Tibial nerve (tissue), 4 donors: ENCODE results near the gene PRXL2A. TPM values are rescaled to one million over a fixed set of nuclear protein-coding genes. Genes with fewer than 3 reads are reported as not detected.

Experiments used
- DNase-seq, 2 donors: peaks; one replicate each; pipeline ENCODE4 v3.0.0-alpha.2; 2019; ENCODE audit warnings: low spot score in 2 of 2
- H3K27ac ChIP-seq, 4 donors: fragments of 200-600 bp; sonication (generic) in 3 of 4; one replicate each; pipeline ENCODE4 v1.5.1; 2017 to 2019; ENCODE audit warnings: mild to moderate bottlenecking in 1 of 4
- H3K27me3 ChIP-seq, 2 donors: fragments of 200-600 bp; sonication (generic) in 1 of 2; one replicate each; pipeline versions ENCODE4 v1.5.1 to v1.6.0; 2017 to 2019
- H3K36me3 ChIP-seq, 3 donors: fragments of 200-600 bp; sonication (generic); one replicate each; pipeline ENCODE4 v1.5.1; 2018 to 2019
- H3K4me1 ChIP-seq, 4 donors: fragments of 200-600 bp; sonication (generic) in 3 of 4; one replicate each; pipeline ENCODE4 v1.5.1; 2017 to 2019
- H3K4me3 ChIP-seq, 4 donors: fragments of 200-600 bp; sonication (generic) in 3 of 4; one replicate each; pipeline ENCODE4 v1.5.1; 2017 to 2019; ENCODE audit warnings: mild to moderate bottlenecking in 1 of 4, moderate library complexity in 1 of 4
- H3K9me3 ChIP-seq, 4 donors: fragments of 200-600 bp; sonication (generic) in 3 of 4; one replicate each; pipeline ENCODE4 v1.5.1; 2017 to 2019
- EP300 ChIP-seq, 2 donors: sonication (generic); formaldehyde crosslinking; IDR thresholded peaks; one replicate each; pipeline ENCODE4 v1.6.1; 2017; ENCODE audit warnings: antibody characterized with exemption in 2 of 2, mild to moderate bottlenecking in 1 of 2
- POLR2A ChIP-seq, 2 donors: fragments of 450-650 bp; IDR thresholded peaks; one replicate each; pipeline ENCODE4 v1.6.1; 2017; ENCODE audit warnings: antibody characterized with exemption in 2 of 2, mild to moderate bottlenecking in 2 of 2, moderate library complexity in 2 of 2
- WGBS, 2 donors: methylation state at CpG; one replicate each; pipeline ENCODE4 v1.1.5; 2018; 5-methylcytosine and 5-hydroxymethylcytosine counted together
- total RNA-seq, 4 donors: library from RNA; depleted of rRNA; stranded (reverse); fragments of >200 nt; gene quantifications; one replicate each; pipeline ENCODE4 v1.1.0, GENCODE V29; 2016
- TF ChIP-seq, protein P1 (sequence below), 5 experiments: fragments of 200-600 bp in 3 of 5; fragments of 450-650 bp in 2 of 5; sonication (generic) in 3 of 5; IDR thresholded peaks; one replicate each; pipeline ENCODE4 v1.5.1; 2016 to 2019; ENCODE audit warnings: antibody characterized with exemption in 5 of 5, mild to moderate bottlenecking in 3 of 5, moderate library complexity in 2 of 5

PRXL2A gene
- total RNA-seq, 4 donors from 2014 or later, result 94.5 to 176 (median 128) TPM

DNA sequence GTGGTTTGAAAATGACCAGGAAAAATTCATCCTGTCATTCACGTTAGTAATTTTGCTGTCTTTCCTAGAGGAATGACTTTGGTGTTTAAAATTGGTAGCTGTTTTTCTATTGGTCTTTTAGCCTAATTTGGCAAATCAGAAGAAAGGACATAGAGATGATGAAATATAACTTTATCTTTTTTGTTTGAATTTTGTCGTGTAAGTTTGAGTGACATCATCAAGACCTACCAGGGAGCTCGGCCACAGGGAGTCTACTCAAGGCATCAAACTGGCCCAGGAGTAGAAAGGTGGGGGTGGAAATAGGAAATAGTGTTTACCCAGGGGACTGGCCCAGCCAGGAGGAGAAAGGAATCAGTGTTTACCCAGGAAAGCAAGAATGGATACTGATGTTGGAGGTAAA, 24.8 kb downstream of the PRXL2A start:
- DNase-seq, result no peak
- Histone ChIP-seq H3K36me3 (peaks cover 0 to 54% (median 5%) of the 10 kb centered on the region in 3 donors), H3K27ac (no peak overlapping the region), H3K4me1 (no peaks in the 10 kb centered on the region), H3K9me3 (no peaks in the 10 kb centered on the region), H3K4me3 (no peak overlapping the region), H3K27me3 (no peaks in the 10 kb centered on the region)
- TF ChIP-seq POLR2A (IDR thresholded peaks at IDR 0.05), result no peak
- TF ChIP-seq, protein P1, sequence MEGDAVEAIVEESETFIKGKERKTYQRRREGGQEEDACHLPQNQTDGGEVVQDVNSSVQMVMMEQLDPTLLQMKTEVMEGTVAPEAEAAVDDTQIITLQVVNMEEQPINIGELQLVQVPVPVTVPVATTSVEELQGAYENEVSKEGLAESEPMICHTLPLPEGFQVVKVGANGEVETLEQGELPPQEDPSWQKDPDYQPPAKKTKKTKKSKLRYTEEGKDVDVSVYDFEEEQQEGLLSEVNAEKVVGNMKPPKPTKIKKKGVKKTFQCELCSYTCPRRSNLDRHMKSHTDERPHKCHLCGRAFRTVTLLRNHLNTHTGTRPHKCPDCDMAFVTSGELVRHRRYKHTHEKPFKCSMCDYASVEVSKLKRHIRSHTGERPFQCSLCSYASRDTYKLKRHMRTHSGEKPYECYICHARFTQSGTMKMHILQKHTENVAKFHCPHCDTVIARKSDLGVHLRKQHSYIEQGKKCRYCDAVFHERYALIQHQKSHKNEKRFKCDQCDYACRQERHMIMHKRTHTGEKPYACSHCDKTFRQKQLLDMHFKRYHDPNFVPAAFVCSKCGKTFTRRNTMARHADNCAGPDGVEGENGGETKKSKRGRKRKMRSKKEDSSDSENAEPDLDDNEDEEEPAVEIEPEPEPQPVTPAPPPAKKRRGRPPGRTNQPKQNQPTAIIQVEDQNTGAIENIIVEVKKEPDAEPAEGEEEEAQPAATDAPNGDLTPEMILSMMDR (IDR thresholded peaks at IDR 0.05), result no peak
- no peak for TF ChIP-seq EP300 (IDR thresholded peaks at IDR 0.05)
- WGBS, 2 donors, result 64 to 69% methylated on average over 3 of the region's 3 CpGs

DNA sequence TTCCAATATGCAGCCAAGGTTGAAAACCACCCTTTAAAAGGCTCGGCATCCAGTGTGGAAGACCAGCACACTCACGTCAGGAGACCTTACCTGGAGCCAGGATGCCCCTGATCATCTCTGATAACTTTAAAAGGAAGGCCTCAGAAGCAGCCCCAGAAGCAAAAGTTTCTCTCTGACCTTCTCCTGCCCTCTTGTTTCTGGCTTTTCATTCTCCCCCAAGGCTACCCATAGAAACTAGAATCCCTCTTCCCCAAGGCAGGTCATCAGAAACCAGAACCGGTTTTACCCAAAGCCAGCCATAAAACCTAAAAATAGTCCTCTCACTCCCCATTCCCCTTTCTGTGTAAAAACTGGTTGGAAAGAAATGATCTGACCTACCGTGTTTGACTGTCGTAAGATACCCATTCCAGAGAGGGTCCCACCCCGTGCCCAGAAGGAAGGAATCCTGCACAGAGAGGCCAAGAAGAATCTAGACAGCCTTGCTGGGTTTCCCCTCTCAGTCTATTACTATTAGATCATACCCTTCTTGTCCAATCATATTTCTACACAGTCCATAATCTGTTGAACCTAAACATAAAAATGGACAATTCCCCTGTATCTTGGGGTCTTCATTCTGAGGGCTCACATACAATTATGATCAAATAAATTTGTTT, 28.2 kb downstream of the PRXL2A start:
- TF ChIP-seq, protein P1 (IDR thresholded peaks at IDR 0.05), result no peak
- TF ChIP-seq EP300 (IDR thresholded peaks at IDR 0.05), result no peak
- TF ChIP-seq POLR2A (IDR thresholded peaks at IDR 0.05), result no peak
- H3K36me3 ChIP-seq, result peaks cover 0 to 28% (median 0%) of the 10 kb centered on the region in 3 donors
- WGBS, 2 donors, result 59% methylated on average over 6 of the region's 6 CpGs
- H3K4me3 ChIP-seq, result no peak overlapping the region
- peaks cover 0 to 12% (median 0%) of the 10 kb centered on the region in 4 donors for H3K4me1 ChIP-seq
- no peaks in the 10 kb centered on the region for H3K27me3 ChIP-seq
- H3K9me3 ChIP-seq, result no peaks in the 10 kb centered on the region
- H3K27ac ChIP-seq, result no peak overlapping the region
- DNase-seq, result no peak

DNA sequence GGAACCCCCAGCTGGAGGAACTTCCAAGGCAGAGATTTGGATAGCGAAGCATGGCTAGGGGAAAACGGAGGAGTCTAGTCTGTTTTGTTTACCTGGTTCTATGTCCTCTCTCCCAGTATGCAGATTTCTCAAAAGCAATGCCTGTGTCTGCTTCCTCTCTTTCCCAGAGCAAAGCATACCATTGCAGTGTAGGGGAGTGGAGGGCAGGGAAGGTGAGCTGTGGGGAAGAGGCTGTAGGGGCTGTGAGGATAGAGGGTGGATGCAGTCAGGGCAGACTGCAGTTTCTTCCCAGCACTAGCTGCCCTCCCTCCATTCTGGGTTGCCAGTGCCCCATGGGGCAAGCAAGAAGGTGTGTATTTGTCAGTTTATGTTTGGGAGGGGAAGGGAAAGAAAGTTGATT, 28.9 kb downstream of the PRXL2A start:
- no peak for TF ChIP-seq POLR2A (IDR thresholded peaks at IDR 0.05)
- TF ChIP-seq, protein P1 (IDR thresholded peaks at IDR 0.05), result no peak
- TF ChIP-seq EP300 (IDR thresholded peaks at IDR 0.05), result no peak
- 54 to 67% methylated on average over 2 of the region's 2 CpGs for WGBS, 2 donors
- DNase-seq, result no peak
- Histone ChIP-seq H3K27ac (no peak overlapping the region), H3K36me3 (peaks cover 0 to 22% (median 0%) of the 10 kb centered on the region in 3 donors), H3K27me3 (no peaks in the 10 kb centered on the region), H3K9me3 (no peaks in the 10 kb centered on the region), H3K4me1 (peaks cover 0 to 12% (median 0%) of the 10 kb centered on the region in 4 donors), H3K4me3 (no peak overlapping the region)

DNA sequence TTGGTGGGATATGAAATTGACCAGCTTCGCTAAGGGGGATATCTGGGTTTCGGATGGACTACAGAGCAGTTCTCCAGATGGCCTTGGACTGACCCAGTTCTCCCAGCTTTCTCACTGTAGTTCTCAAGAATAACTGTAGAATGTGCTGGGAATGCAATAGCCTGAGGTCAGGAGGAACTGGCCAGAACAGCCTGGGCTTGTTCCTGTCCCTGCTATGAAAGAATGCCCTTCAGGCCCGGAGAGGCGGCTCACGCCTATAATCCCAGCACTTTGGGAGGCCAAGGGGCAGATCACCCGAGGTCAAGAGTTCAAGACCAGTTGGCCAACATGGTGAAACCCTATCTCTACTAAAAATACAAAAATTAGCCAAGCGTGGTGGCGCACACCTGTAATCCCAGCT, 33.5 kb downstream of the PRXL2A start:
- TF ChIP-seq EP300 (IDR thresholded peaks at IDR 0.05), result no peak
- no peak for TF ChIP-seq POLR2A (IDR thresholded peaks at IDR 0.05)
- TF ChIP-seq, protein P1 (IDR thresholded peaks at IDR 0.05), result no peak
- H3K27me3 ChIP-seq, result no peaks in the 10 kb centered on the region
- DNase-seq, result no peak
- H3K4me1 ChIP-seq, result peaks cover 0 to 43% (median 6%) of the 10 kb centered on the region in 4 donors
- no peak overlapping the region for H3K4me3 ChIP-seq
- H3K9me3 ChIP-seq, result no peaks in the 10 kb centered on the region
- H3K27ac ChIP-seq, result no peak overlapping the region
- H3K36me3 ChIP-seq, result no peaks in the 10 kb centered on the region
- WGBS, 2 donors, result 77 to 82% methylated on average over 8 of the region's 8 CpGs

DNA sequence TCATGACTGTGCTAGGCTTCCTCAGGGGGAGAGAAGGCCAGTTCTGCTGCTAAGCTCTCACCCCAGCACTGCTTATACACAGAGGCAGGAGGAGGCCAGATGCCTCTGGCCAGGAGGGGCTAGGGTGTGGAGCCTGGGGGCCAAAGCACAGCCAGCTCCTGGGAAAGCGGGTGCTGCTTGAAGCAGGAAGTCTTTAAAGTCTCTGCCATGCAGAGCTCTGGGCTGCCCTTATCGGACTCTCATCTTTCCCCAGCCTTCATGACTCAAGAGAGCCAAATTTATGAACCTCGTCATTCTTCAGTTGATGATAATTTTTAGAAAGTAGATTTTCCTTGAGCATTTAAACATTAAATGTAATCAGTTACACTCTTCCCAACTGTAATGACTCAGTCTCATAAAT, 34.5 kb downstream of the PRXL2A start:
- TF ChIP-seq EP300 (IDR thresholded peaks at IDR 0.05) (no peak), POLR2A (IDR thresholded peaks at IDR 0.05) (no peak)
- TF ChIP-seq, protein P1 (IDR thresholded peaks at IDR 0.05), result no peak
- Histone ChIP-seq H3K9me3 (no peaks in the 10 kb centered on the region), H3K27me3 (no peaks in the 10 kb centered on the region), H3K27ac (peak overlapping the region in 1 of 4 donors; percentile 16), H3K4me3 (no peak overlapping the region), H3K36me3 (no peaks in the 10 kb centered on the region), H3K4me1 (peaks cover 0 to 49% (median 6%) of the 10 kb centered on the region in 4 donors)
- WGBS, 2 donors, result 59 to 84% methylated on average over 3 of the region's 3 CpGs
- no peak for DNase-seq
